Omental fat pad (tissue), 4 donors: ENCODE data around the gene DDX51. TPM values are rescaled to one million over a fixed set of nuclear protein-coding genes. Genes with fewer than 3 reads are reported as not detected.

Experiments used
- ATAC-seq: fragments of 150-250 bp; one replicate; pipeline ENCODE4 v1.9.1; 2016; ENCODE audit warnings: mild to moderate bottlenecking, moderate library complexity; ENCODE audit not compliant: low FRiP score
- DNase-seq: peaks from one replicate; pipeline ENCODE4 v3.0.0-alpha.2; 2019; ENCODE audit warnings: low spot score
- CTCF ChIP-seq, 3 donors: fragments of 450-650 bp; IDR thresholded peaks; one replicate each; pipeline ENCODE4 v1.5.1; 2016 to 2017; ENCODE audit warnings: antibody characterized with exemption in 3 of 3, mild to moderate bottlenecking in 3 of 3, moderate library complexity in 2 of 3
- total RNA-seq, 4 donors: library from RNA; depleted of rRNA; stranded (reverse); fragments of >200 nt; gene quantifications; one replicate each; pipeline ENCODE4 v1.1.0, GENCODE V29; 2016

The DDX51 gene
- total RNA-seq, 4 donors from 2014 or later, result 6.5 to 32.2 (median 10.4) TPM

- DNase-seq (no peak), ATAC-seq (no peak)
These were observed 16.5 kb upstream of the DDX51 start for GRCh38 chr12:132160601-132161035.

GRCh38 chr12:132160016-132160415 lies 15.9 kb upstream of the DDX51 start:
- TF ChIP-seq CTCF (IDR thresholded peaks at IDR 0.05), result no peak
- DNase-seq, result no peak
- no peak for ATAC-seq

More at GRCh38 chr12:132160601-132161035, 16.5 kb upstream of the DDX51 start:
- no peak for TF ChIP-seq CTCF (IDR thresholded peaks at IDR 0.05)

- no peak for DNase-seq
- no peak for ATAC-seq
- no peak for TF ChIP-seq CTCF (IDR thresholded peaks at IDR 0.05)
These were observed 15.5 kb upstream of the DDX51 start for GRCh38 chr12:132159555-132160003.

- no peak for TF ChIP-seq CTCF (IDR thresholded peaks at IDR 0.05)
- DNase-seq (no peak), ATAC-seq (no peak)
These were observed 14.8 kb upstream of the DDX51 start for GRCh38 chr12:132158677-132159554.

GRCh38 chr12:132157733-132158409 lies 13.8 kb upstream of the DDX51 start:
- no peak for ATAC-seq
- TF ChIP-seq CTCF (IDR thresholded peaks at IDR 0.05), result no peak
- DNase-seq, result no peak

- no peak for TF ChIP-seq CTCF (IDR thresholded peaks at IDR 0.05)
- DNase-seq (no peak), ATAC-seq (no peak)
These were observed 12.6 kb upstream of the DDX51 start for GRCh38 chr12:132156573-132157325.
